ENCODE measurements around the gene KRIT1.

- TF ChIP-seq, protein P1, sequence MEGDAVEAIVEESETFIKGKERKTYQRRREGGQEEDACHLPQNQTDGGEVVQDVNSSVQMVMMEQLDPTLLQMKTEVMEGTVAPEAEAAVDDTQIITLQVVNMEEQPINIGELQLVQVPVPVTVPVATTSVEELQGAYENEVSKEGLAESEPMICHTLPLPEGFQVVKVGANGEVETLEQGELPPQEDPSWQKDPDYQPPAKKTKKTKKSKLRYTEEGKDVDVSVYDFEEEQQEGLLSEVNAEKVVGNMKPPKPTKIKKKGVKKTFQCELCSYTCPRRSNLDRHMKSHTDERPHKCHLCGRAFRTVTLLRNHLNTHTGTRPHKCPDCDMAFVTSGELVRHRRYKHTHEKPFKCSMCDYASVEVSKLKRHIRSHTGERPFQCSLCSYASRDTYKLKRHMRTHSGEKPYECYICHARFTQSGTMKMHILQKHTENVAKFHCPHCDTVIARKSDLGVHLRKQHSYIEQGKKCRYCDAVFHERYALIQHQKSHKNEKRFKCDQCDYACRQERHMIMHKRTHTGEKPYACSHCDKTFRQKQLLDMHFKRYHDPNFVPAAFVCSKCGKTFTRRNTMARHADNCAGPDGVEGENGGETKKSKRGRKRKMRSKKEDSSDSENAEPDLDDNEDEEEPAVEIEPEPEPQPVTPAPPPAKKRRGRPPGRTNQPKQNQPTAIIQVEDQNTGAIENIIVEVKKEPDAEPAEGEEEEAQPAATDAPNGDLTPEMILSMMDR (IDR thresholded peaks at IDR 0.05; ENCODE audit: low read depth, low read length, poor library complexity, severe bottlenecking): no peak
- TF ChIP-seq EZH2phosphoT487 (IDR thresholded peaks at IDR 0.05; ENCODE audit: borderline replicate concordance, low read length): no peak
These were observed 90.5 kb downstream of the KRIT1 start for GRCh38 chr7:92155108-92155739.
